Skeletal muscle satellite cell (primary cell): Measurements from ENCODE around the gene BCAP31.
"Not testable (repeated sequence)": the region's sequence is repeated elsewhere in the genome, so short reads cannot be mapped to it uniquely, and the experiment has no call there.

Experiments
- H3K27me3 ChIP-seq: 2 replicates; pipeline ENCODE4 v1.7.0; 2013; ENCODE audit warnings: low read length; ENCODE audit not compliant: control insufficient read depth, insufficient read depth
- H3K36me3 ChIP-seq: 2 replicates; pipeline ENCODE4 v1.7.0; 2013; ENCODE audit warnings: mild to moderate bottlenecking, control low read depth, low read length; ENCODE audit not compliant: insufficient read depth
- H3K4me1 ChIP-seq: 2 replicates; pipeline ENCODE4 v1.7.0; 2013; ENCODE audit warnings: low read length; ENCODE audit not compliant: control insufficient read depth, insufficient read depth
- H3K4me2 ChIP-seq: 2 replicates; pipeline ENCODE4 v1.7.0; 2013; ENCODE audit warnings: mild to moderate bottlenecking, low read length
- H3K4me3 ChIP-seq: 2 replicates; pipeline ENCODE4 v1.7.0; 2013; ENCODE audit warnings: low read length
- H3K9ac ChIP-seq: 2 replicates; pipeline ENCODE4 v1.7.0; 2013; ENCODE audit warnings: mild to moderate bottlenecking, low read depth, low read length, moderate library complexity
- H3K9me3 ChIP-seq: replicated peaks from 2 replicates; pipeline ENCODE4 v1.7.0; 2013; ENCODE audit warnings: mild to moderate bottlenecking, control low read depth, low read length

BCAP31 gene

GRCh38 chrX:153686711-153687110 lies 37.5 kb downstream of the BCAP31 start:
- Histone ChIP-seq H3K4me3 (no peak overlapping the region), H3K27me3 (no peaks in the 10 kb centered on the region), H3K4me2 (no peak overlapping the region), H3K9ac (no peak overlapping the region), H3K36me3 (no peaks in the 10 kb centered on the region), H3K4me1 (peaks cover 9% of the 10 kb centered on the region), H3K9me3 (no peaks in the 10 kb centered on the region)

- Histone ChIP-seq H3K36me3 (no peaks in the 10 kb centered on the region), H3K9ac (no peak overlapping the region), H3K9me3 (no peaks in the 10 kb centered on the region), H3K4me3 (no peak overlapping the region), H3K4me1 (peaks cover 9% of the 10 kb centered on the region), H3K27me3 (no peaks in the 10 kb centered on the region), H3K4me2 (no peak overlapping the region)
Observed at GRCh38 chrX:153685751-153686696, 38.2 kb downstream of the BCAP31 start.

- Histone ChIP-seq H3K9ac (no peak overlapping the region), H3K36me3 (no peaks in the 10 kb centered on the region), H3K4me2 (no peak overlapping the region), H3K27me3 (peaks cover 2% of the 10 kb centered on the region), H3K4me1 (peaks cover 8% of the 10 kb centered on the region), H3K4me3 (no peak overlapping the region), H3K9me3 (no peaks in the 10 kb centered on the region)
Observed at GRCh38 chrX:153685156-153685536, 39.0 kb downstream of the BCAP31 start.

- H3K9ac ChIP-seq: no peak overlapping the region
- H3K4me1 ChIP-seq: peaks cover 3% of the 10 kb centered on the region
- no peaks in the 10 kb centered on the region for H3K9me3 ChIP-seq
- peaks cover 6% of the 10 kb centered on the region for H3K27me3 ChIP-seq
- H3K36me3 ChIP-seq: no peaks in the 10 kb centered on the region
- no peak overlapping the region for H3K4me3 ChIP-seq
- no peak overlapping the region for H3K4me2 ChIP-seq
Observed at GRCh38 chrX:153684467-153685155, 39.6 kb downstream of the BCAP31 start.

GRCh38 chrX:153683486-153683885 lies 40.7 kb downstream of the BCAP31 start:
- H3K9me3 ChIP-seq, H3K36me3 ChIP-seq, H3K4me1 ChIP-seq, H3K4me3 ChIP-seq, H3K9ac ChIP-seq, H3K4me2 ChIP-seq: not testable (repeated sequence)
- peaks cover 12% of the 10 kb centered on the region for H3K27me3 ChIP-seq

- Histone ChIP-seq H3K9ac (no peak overlapping the region), H3K4me2 (no peak overlapping the region), H3K36me3 (no peaks in the 10 kb centered on the region), H3K27me3 (peaks cover 12% of the 10 kb centered on the region), H3K4me3 (no peak overlapping the region), H3K9me3 (no peaks in the 10 kb centered on the region), H3K4me1 (no peaks in the 10 kb centered on the region)
Observed at GRCh38 chrX:153681175-153681574, 43.0 kb downstream of the BCAP31 start.

- H3K4me1 ChIP-seq: no peaks in the 10 kb centered on the region
- no peaks in the 10 kb centered on the region for H3K9me3 ChIP-seq
- H3K36me3 ChIP-seq: no peaks in the 10 kb centered on the region
- no peak overlapping the region for H3K4me2 ChIP-seq
- H3K27me3 ChIP-seq: peaks cover 18% of the 10 kb centered on the region
- no peak overlapping the region for H3K4me3 ChIP-seq
- H3K9ac ChIP-seq: no peak overlapping the region
Observed at GRCh38 chrX:153674219-153674851, 49.9 kb downstream of the BCAP31 start.

- Histone ChIP-seq H3K27me3 (peaks cover 13% of the 10 kb centered on the region), H3K9ac (no peak within 1 kb of the TSS), H3K9me3 (no peaks in the 10 kb centered on the region), H3K4me2 (no peak within 1 kb of the TSS), H3K36me3 (no peaks in the 10 kb centered on the region), H3K4me1 (no peaks in the 10 kb centered on the region), H3K4me3 (no peak within 1 kb of the TSS)
Observed at GRCh38 chrX:153673428-153674218, 50.6 kb downstream of the BCAP31 start, which contains the start of gene PNCK. Gene PNCK, minus strand, starts transcription at chrX:153673813. Its CDS starts 737 bp downstream, at chrX:153673076.

- Histone ChIP-seq H3K9me3 (no peaks in the 10 kb centered on the region), H3K4me2 (no peak overlapping the region), H3K4me1 (no peaks in the 10 kb centered on the region), H3K36me3 (no peaks in the 10 kb centered on the region), H3K9ac (no peak overlapping the region), H3K27me3 (peaks cover 13% of the 10 kb centered on the region), H3K4me3 (no peak overlapping the region)
Observed at GRCh38 chrX:153672531-153673427, 51.4 kb downstream of the BCAP31 start.
